Ovary (tissue), 9 donors: ENCODE results near the gene DAPK1. TPM values are rescaled to one million over a fixed set of nuclear protein-coding genes. Genes with fewer than 3 reads are reported as not detected.

Source experiments
- DNase-seq, 5 donors: peaks; one replicate each; pipeline ENCODE4 v3.0.0-alpha.2; 2019 to 2020
- H3K27ac ChIP-seq, 2 donors: fragments of 200-600 bp; one replicate each; pipeline versions ENCODE4 v1.5.1 to v1.8.0; 2019 to 2022
- H3K27me3 ChIP-seq: fragments of 200-600 bp; one replicate; pipeline ENCODE4 v1.8.0; 2022
- H3K36me3 ChIP-seq: fragments of 200-600 bp; sonication (generic); one replicate; pipeline ENCODE4 v1.5.1; 2019
- H3K4me1 ChIP-seq: one replicate; pipeline ENCODE4 v1.8.1; 2013; ENCODE audit warnings: mild to moderate bottlenecking, moderate library complexity; ENCODE audit not compliant: insufficient read depth
- H3K4me3 ChIP-seq: fragments of 200-600 bp; sonication (generic); one replicate; pipeline ENCODE4 v1.5.1; 2017
- H3K9me3 ChIP-seq, 2 donors: fragments of 200-600 bp in 1 of 2; sonication (generic) in 1 of 2; one replicate each; pipeline versions ENCODE4 v1.5.1 to v1.8.1; 2013 to 2019; ENCODE audit warnings: mild to moderate bottlenecking in 1 of 2, moderate library complexity in 1 of 2
- CTCF ChIP-seq, 3 donors: fragments of 450-650 bp in 2 of 3; fragments of 200-600 bp in 1 of 3; IDR thresholded peaks; one replicate each; pipeline versions ENCODE4 v1.5.1 to v1.8.0; 2016 to 2022; ENCODE audit warnings: antibody characterized with exemption in 3 of 3, mild to moderate bottlenecking in 1 of 3
- EP300 ChIP-seq: sonication (generic); formaldehyde crosslinking; IDR thresholded peaks from one replicate; pipeline ENCODE4 v1.6.1; 2017; ENCODE audit warnings: antibody characterized with exemption
- POLR2A ChIP-seq: fragments of 450-650 bp; IDR thresholded peaks from one replicate; pipeline ENCODE4 v1.6.1; 2017; ENCODE audit warnings: antibody characterized with exemption, mild to moderate bottlenecking, moderate library complexity
- WGBS, 3 donors: extraction: QIAGEN DNeasy Blood & Tissue Kit in 1 of 3; methylation state at CpG; one replicate each; pipeline versions ENCODE4 v1.1.5 to v1.1.7; 2013 to 2017; 5-methylcytosine and 5-hydroxymethylcytosine counted together
- intact Hi-C, 4 donors: fragments of 100-400 bp; cut with DNase I; formaldehyde crosslinking; loops; one replicate each; pipeline versions ENCODE4 v1.11.0 to v1.15.1; 2022 to 2023
- polyA plus RNA-seq, 2 donors: library from polyadenylated mRNA; stranded (reverse); fragments of 200-250 nt in 1 of 2; fragments of 350-450 nt in 1 of 2; fragmentation: Illumina TruSeq in 1 of 2; extraction: RNeasy Lipid Tissue Mini Kit (QIAGEN cat#74804) in 1 of 2; gene quantifications; one replicate each; pipeline ENCODE4 v1.2.3, GENCODE V29; 2013 to 2014
- total RNA-seq, 7 donors: library from RNA; depleted of rRNA in 2 of 7; stranded (reverse); fragments of >200 nt in 2 of 7; fragmentation: NEBNext Ultra II Directional in 3 of 7; extraction: Animal tissue kit (Norgen Biotek cat#: 25700) in 3 of 7; gene quantifications; one replicate each; pipeline versions ENCODE4 v1.1.0 to v1.2.4, GENCODE V29; 2016 to 2023
- donor health status: DM: no; HTN: no; CAD: no; lungs with moderate emphysema.
- donor health status: DM: no; HTN: no; CAD: no.
- donor health status: Bipolar disorder and iron deficiency.
- donor health status: DM: yes; HTN: yes; CAD: no.
- donor health status: DM: no; HTN: no; CAD: no.
- donor health status: DM: yes; HTN: yes; CAD: no.

DAPK1 gene
- total and polyA plus RNA-seq, 9 donors = 39.3 to 133 (median 89.6) TPM

- WGBS, 3 donors = 29 to 60% (median 36%) methylated on average over 9 of the region's 9 CpGs
- Histone ChIP-seq H3K27ac (peak overlapping the region in 1 of 2 donors; percentile 52), H3K4me3 (no peak overlapping the region), H3K27me3 (no peaks in the 10 kb centered on the region), H3K9me3 (no peaks in the 10 kb centered on the region), H3K4me1 (peaks cover 15% of the 10 kb centered on the region), H3K36me3 (no peaks in the 10 kb centered on the region)
- DNase-seq = no peak
- TF ChIP-seq POLR2A = no peak
- no peak for TF ChIP-seq CTCF (IDR thresholded peaks at IDR 0.05)
- TF ChIP-seq EP300 = no peak
- intact Hi-C loops = loop anchor here in 2 of 4 donors (5.0 to 10.0 kb wide), 2 partner anchors 127 to 149 kb away; partner anchors contain the start of gene DAPK1 (in 1 of the 2)
These were observed 146.3 kb downstream of the DAPK1 start for GRCh38 chr9:87643778-87644570.

GRCh38 chr9:87644659-87645058 is 147.0 kb downstream of the DAPK1 start:
- WGBS, 3 donors = 26 to 54% (median 33%) methylated on average over 1 of the region's 1 CpG
- H3K27ac ChIP-seq = peak overlapping the region in 1 of 2 donors; percentile 52
- peaks cover 15% of the 10 kb centered on the region for H3K4me1 ChIP-seq
- H3K9me3 ChIP-seq = no peaks in the 10 kb centered on the region
- intact Hi-C loops = loop anchor here in 2 of 4 donors (5.0 to 10.0 kb wide), 2 partner anchors 127 to 150 kb away; partner anchors contain the start of gene DAPK1 (in 1 of the 2)
- H3K4me3 ChIP-seq = no peak overlapping the region
- DNase-seq = no peak
- H3K36me3 ChIP-seq = no peaks in the 10 kb centered on the region
- no peaks in the 10 kb centered on the region for H3K27me3 ChIP-seq
- TF ChIP-seq POLR2A (no peak), EP300 (no peak), CTCF (IDR thresholded peaks at IDR 0.05) (no peak)

- intact Hi-C loops = loop anchor here in 1 of 4 donors (10.0 kb wide), 1 partner anchor 152 kb away; the partner anchor contains the start of gene DAPK1
- no peaks in the 10 kb centered on the region for H3K36me3 ChIP-seq
- H3K27me3 ChIP-seq = no peaks in the 10 kb centered on the region
- no peak for DNase-seq
- no peak overlapping the region for H3K4me3 ChIP-seq
- peaks cover 13% of the 10 kb centered on the region for H3K4me1 ChIP-seq
- TF ChIP-seq EP300 = no peak
- no peak for TF ChIP-seq POLR2A
- TF ChIP-seq CTCF (IDR thresholded peaks at IDR 0.05) = no peak
- no peak overlapping the region for H3K27ac ChIP-seq
- H3K9me3 ChIP-seq = no peaks in the 10 kb centered on the region
- 59 to 65% (median 64%) methylated on average over 3 of the region's 3 CpGs for WGBS, 3 donors
These were observed 148.9 kb downstream of the DAPK1 start for GRCh38 chr9:87646546-87646945.

GRCh38 chr9:87647114-87647513 is 149.4 kb downstream of the DAPK1 start:
- Histone ChIP-seq H3K4me1 (peaks cover 13% of the 10 kb centered on the region), H3K27me3 (no peaks in the 10 kb centered on the region), H3K27ac (no peak overlapping the region), H3K36me3 (no peaks in the 10 kb centered on the region), H3K9me3 (no peaks in the 10 kb centered on the region), H3K4me3 (no peak overlapping the region)
- DNase-seq = no peak
- TF ChIP-seq POLR2A = no peak
- intact Hi-C loops = loop anchor here in 1 of 4 donors (10.0 kb wide), 1 partner anchor 152 kb away; the partner anchor contains the start of gene DAPK1
- 91 to 95% (median 93%) methylated on average over 8 of the region's 8 CpGs for WGBS, 3 donors

GRCh38 chr9:87648606-87649005 is 150.9 kb downstream of the DAPK1 start:
- TF ChIP-seq EP300 (no peak), POLR2A (no peak), CTCF (IDR thresholded peaks at IDR 0.05) (no peak)
- WGBS, 3 donors = 94 to 98% (median 96%) methylated on average over 7 of the region's 7 CpGs
- no peaks in the 10 kb centered on the region for H3K27me3 ChIP-seq
- peaks cover 5% of the 10 kb centered on the region for H3K4me1 ChIP-seq
- DNase-seq = no peak
- H3K27ac ChIP-seq = no peak overlapping the region
- no peaks in the 10 kb centered on the region for H3K9me3 ChIP-seq
- no peak overlapping the region for H3K4me3 ChIP-seq
- intact Hi-C loops = loop anchor here in 1 of 4 donors (10.0 kb wide), 1 partner anchor 154 kb away; the partner anchor contains the start of gene DAPK1
- H3K36me3 ChIP-seq = no peaks in the 10 kb centered on the region
